PFSK-1 (cell line): ENCODE results near the gene PHF2.

Experiments
- FOXP2 ChIP-seq: optimal IDR thresholded peaks from 2 replicates; pipeline ENCODE3; 2011; ENCODE audit warnings: borderline replicate concordance, control low read depth, inconsistent platforms; ENCODE audit not compliant: insufficient read depth; ENCODE audit errors: extremely low read length, extremely low read depth
- POLR2AphosphoS5 ChIP-seq: IDR thresholded peaks from 2 replicates; pipeline ENCODE4 v1.6.1; 2012; ENCODE audit warnings: low read depth, mild to moderate bottlenecking, control low read depth, low read length, moderate library complexity
- SIN3A ChIP-seq: IDR thresholded peaks from 2 replicates; pipeline ENCODE4 v1.6.1; 2012; ENCODE audit warnings: mild to moderate bottlenecking, low read length, moderate library complexity, borderline replicate concordance; ENCODE audit not compliant: insufficient read depth
- TAF1 ChIP-seq: IDR thresholded peaks from 2 replicates; pipeline ENCODE4 v1.6.1; 2012; ENCODE audit warnings: low read length, control low read depth, borderline replicate concordance; ENCODE audit not compliant: insufficient read depth
- TF ChIP-seq, protein P1 (sequence below), 2 experiments: IDR thresholded peaks; 2 replicates each; pipeline versions ENCODE4 v1.6.1 to v1.8.0; 2011 to 2012; ENCODE audit warnings: low read depth in 2 of 2, low read length in 2 of 2, control low read depth in 1 of 2, inconsistent platforms in 1 of 2, mild to moderate bottlenecking in 1 of 2, moderate library complexity in 1 of 2; ENCODE audit not compliant: insufficient read depth in 1 of 2

The PHF2 gene

DNA sequence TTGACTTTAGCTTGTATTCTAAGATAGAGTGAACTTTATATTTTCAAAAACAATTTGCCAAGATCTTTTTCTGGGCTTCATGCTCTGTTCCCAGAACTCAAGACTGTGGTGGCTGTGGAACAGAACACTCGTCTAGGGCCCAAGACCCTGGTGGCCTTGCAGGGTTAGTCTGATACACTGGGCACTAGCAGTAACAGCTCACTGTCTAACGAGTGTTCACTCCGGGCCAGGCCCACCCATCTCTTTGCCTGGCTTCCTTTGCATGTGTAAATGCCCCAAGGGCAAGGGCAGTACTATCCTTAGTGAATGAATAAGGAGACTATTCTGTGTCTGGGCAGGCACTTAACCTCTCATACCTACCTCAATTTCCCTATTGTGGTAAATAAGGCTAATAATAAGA, 47.4 kb downstream of the PHF2 start:
- TF ChIP-seq, protein P1, sequence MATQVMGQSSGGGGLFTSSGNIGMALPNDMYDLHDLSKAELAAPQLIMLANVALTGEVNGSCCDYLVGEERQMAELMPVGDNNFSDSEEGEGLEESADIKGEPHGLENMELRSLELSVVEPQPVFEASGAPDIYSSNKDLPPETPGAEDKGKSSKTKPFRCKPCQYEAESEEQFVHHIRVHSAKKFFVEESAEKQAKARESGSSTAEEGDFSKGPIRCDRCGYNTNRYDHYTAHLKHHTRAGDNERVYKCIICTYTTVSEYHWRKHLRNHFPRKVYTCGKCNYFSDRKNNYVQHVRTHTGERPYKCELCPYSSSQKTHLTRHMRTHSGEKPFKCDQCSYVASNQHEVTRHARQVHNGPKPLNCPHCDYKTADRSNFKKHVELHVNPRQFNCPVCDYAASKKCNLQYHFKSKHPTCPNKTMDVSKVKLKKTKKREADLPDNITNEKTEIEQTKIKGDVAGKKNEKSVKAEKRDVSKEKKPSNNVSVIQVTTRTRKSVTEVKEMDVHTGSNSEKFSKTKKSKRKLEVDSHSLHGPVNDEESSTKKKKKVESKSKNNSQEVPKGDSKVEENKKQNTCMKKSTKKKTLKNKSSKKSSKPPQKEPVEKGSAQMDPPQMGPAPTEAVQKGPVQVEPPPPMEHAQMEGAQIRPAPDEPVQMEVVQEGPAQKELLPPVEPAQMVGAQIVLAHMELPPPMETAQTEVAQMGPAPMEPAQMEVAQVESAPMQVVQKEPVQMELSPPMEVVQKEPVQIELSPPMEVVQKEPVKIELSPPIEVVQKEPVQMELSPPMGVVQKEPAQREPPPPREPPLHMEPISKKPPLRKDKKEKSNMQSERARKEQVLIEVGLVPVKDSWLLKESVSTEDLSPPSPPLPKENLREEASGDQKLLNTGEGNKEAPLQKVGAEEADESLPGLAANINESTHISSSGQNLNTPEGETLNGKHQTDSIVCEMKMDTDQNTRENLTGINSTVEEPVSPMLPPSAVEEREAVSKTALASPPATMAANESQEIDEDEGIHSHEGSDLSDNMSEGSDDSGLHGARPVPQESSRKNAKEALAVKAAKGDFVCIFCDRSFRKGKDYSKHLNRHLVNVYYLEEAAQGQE (IDR thresholded peaks at IDR 0.05; ENCODE audit: insufficient read depth in 1 of 2, low read depth in 2 of 2, low read length in 2 of 2) = no peak
- TF ChIP-seq FOXP2 (no peak), SIN3A (no peak), TAF1 (no peak), POLR2AphosphoS5 (no peak)

DNA sequence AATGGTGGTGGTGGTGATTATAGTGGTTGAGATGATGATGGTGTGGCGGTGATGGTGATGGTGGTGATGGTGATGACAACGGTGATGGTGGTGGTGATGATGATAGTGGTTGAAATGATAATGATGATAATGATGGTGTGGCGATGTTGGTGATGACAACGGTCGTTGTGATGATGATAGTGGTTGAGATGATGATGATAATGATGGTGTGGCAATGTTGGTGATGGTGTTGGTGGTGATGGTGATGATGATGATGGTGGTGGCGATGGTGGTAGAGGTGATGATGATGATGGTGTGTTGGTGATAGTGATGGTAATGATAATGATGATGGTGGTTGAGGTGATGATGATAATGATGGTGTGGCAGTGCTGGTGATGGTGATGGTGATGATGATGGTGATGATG, 48.0 kb downstream of the PHF2 start:
- TF ChIP-seq FOXP2 (no peak), POLR2AphosphoS5 (no peak), TAF1 (no peak), SIN3A (no peak)
- TF ChIP-seq, protein P1 (IDR thresholded peaks at IDR 0.05; ENCODE audit: insufficient read depth in 1 of 2, low read depth in 2 of 2, low read length in 2 of 2) = no peak

DNA sequence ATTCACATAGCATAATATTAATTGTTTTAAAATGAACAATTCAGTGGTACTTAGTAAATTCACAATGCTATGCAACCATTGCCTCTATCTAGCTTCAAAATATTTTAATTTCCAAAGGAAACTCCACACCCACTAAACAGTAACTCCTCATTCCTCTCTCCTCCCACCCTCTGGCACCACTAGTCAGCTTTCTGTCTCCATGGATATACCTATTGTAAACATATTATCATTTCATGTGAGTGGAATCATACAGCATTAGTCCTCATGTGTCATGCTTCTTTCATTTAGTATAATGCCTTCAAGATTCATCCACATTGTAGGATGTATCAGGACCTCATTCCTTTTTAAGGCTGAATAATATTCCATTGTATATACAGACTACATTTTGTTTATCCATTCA, 48.6 kb downstream of the PHF2 start:
- TF ChIP-seq POLR2AphosphoS5 (no peak), FOXP2 (no peak), SIN3A (no peak), TAF1 (no peak)
- TF ChIP-seq, protein P1 (IDR thresholded peaks at IDR 0.05; ENCODE audit: insufficient read depth in 1 of 2, low read depth in 2 of 2, low read length in 2 of 2) = no peak

DNA sequence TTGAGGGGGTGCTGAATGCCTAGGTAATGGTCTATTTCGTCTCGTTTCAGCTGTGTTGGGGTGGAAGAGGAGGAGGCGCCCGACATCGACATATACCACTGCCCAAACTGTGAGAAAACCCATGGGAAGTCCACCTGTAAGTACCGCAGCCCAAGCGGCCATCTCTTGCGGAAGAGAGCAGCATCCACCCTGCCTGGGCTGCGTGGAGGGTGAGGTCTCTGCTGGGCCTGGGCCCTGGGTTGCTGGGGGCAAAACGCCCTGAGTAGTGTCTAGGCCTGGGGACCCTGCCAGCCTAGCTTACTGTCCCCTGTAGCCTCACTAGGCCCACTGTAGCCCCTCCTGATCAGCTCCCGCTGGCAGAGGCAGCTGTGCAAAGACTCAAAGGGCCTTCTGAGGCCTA, 53.5 kb downstream of the PHF2 start:
- TF ChIP-seq, protein P1 (IDR thresholded peaks at IDR 0.05; ENCODE audit: insufficient read depth in 1 of 2, low read depth in 2 of 2, low read length in 2 of 2) = no peak
- TF ChIP-seq FOXP2 (no peak), SIN3A (no peak), POLR2AphosphoS5 (no peak), TAF1 (no peak)

DNA sequence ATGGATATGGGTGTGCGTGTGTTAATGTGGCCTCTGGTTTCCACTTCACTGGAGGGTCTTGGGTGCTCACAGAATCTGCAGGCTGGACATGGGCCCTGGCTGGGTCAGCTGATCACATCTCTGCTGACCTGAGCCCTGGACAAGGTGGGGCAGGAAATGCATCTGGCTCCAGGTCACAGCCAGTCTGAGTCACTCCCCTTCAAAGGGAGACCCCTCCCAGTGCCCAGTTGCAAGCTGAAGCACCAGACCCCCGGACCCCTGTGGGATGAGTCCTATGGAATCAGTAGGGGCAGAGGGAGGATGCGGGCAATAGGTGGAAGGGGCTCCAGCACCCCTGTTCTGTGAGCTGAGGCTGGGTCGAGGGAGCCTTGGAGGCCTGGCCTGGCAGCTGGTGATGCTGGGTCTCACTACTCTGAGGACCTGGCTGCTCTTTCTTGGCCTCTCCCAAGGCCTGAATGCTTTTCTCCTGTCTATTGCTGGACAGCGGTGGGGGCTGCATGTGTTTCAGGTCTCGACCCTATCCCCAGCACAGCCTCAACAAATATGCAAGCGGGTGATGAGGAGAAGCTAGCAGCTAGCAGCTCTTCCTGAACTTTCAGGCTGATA, 54.5 kb downstream of the PHF2 start:
- TF ChIP-seq TAF1 (no peak), FOXP2 (no peak), POLR2AphosphoS5 (no peak), SIN3A (no peak)
- TF ChIP-seq, protein P1 (IDR thresholded peaks at IDR 0.05; ENCODE audit: insufficient read depth in 1 of 2, low read depth in 2 of 2, low read length in 2 of 2) = no peak
